GM19463 (cell line): ENCODE measurements around the gene TK2.

ENCODE experiments used
- ATAC-seq: cut with Tn5 transposase; IDR thresholded peaks from one replicate; pipeline ENCODE4 v1.9.1; 2021; ENCODE audit warnings: mild to moderate bottlenecking, moderate library complexity; ENCODE audit not compliant: unreplicated experiment

The TK2 gene

GRCh38 chr16:66547101-66547989, 2.6 kb downstream of the TK2 start:
- no peak for ATAC-seq

DNA sequence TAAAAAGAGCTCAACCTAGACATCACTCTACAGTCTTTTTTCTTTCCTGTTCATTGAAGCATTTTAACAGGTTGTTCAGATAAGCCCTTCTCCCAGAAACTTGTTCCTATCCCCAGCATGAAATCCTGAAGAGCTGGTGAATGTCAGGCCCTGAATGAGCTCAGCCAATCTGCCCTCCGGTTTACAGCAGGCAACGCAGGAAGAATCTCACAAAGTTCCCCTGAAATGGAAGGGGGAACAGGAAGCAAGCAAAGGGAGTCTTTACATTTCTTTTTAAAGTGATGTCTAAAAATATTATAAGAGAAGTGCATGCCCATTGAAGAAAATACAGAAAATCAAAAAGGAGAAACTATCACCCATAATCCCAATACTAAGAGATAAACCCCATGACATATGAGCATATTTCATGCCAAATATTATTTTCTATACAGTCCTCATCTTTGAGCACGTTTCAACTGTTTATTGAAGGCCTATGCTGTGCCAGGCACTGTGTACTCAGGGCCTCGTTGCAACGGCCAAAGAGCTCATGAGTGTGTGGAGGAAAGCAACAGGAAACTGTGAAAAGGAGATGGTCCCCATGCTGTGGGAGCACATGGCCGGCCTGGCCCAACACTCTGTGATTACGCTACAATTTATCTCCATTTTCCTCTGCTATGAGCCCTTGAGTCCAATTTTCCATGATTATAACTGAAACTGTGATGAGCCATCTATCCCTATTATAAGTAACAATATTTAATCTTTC, 5.7 kb downstream of the TK2 start:
- no peak for ATAC-seq

- ATAC-seq, result no peak
Measured at GRCh38 chr16:66543541-66543940, 6.4 kb downstream of the TK2 start.

GRCh38 chr16:66542396-66542795, 7.5 kb downstream of the TK2 start:
- ATAC-seq, result no peak

DNA sequence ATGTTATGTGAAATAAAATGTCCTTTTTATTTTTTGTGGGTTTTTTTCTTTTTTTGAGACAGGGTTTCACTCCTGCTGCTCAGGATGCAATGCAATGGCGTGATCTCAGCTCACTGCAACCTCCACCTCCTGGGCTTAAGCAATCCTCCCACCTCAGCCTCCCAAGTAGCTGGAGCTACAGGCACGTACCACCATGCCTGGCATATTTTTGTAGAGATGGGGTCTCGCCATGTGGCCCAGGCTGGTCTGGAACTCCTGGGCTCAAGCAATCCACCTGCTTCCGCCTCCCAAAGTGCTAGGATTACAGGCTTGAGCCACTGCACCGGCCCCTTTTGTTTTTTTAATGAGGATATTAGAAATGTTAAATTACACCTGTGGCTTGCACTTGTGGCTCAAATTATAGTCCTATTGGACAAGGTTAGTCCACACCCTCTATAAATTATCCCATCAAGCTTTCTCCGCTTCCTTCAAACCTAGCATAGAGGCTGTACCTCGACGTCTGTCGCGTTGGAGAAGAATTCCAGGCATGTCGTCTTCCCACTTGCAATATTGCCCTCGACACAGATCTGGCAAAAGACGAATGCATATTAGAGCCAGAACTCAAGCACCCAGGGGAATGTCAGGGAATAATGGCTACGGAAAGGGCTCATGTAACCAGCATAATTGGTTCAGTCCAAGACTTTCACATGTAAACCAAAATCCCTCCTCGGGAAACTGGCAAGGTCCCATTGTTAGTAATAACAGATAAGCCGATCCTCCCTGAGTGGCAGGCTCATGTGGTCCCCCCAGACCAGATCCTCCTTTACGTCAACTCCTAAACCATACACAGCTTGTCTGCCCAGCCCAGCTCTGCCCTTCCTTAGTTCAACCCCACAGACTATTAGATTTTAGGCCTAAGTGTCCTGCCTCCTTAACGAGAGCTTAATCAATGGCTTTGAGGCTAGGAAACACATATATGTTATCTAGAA, 8.2 kb downstream of the TK2 start:
- ATAC-seq, result no peak

DNA sequence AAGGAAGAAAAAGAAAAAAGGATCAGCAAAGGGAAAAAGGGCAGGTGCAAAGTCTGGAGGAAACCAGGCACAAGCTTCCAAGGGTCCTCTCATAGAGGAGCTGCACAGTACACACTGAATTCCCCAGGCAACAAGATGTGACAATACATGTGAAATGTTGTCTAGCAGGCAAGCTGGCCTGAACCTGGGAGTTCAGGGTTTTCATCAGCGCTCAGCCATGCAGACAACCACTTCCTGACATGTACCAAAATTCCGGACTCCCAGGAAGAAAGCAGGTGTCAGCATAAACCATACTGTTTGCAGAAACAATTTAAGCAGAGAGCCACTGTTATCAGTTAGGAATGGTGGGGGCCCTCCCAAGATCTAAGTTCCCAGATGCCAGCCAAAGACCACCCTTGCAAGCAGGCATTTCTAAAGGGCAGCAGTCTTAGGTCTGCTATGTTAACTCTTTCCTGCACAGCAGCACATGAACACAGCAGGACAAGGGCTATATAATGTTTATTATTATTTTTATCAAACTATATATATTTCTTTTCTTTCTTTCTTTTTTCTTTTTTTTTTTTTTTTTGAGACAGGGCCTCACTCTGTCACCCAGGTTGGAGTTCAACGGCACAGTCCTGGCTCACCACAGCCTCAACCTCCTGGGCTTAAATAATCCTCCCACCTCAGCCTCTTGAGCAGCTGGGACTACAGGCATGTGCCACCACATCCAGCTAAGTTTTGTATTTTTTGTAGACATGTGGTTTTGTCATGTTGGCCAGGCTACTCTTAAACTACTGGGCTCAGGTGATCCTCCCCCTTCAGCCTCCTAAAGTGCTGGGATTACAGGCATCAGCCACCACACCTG, 10.1 kb downstream of the TK2 start:
- peak; percentile 88 for ATAC-seq

DNA sequence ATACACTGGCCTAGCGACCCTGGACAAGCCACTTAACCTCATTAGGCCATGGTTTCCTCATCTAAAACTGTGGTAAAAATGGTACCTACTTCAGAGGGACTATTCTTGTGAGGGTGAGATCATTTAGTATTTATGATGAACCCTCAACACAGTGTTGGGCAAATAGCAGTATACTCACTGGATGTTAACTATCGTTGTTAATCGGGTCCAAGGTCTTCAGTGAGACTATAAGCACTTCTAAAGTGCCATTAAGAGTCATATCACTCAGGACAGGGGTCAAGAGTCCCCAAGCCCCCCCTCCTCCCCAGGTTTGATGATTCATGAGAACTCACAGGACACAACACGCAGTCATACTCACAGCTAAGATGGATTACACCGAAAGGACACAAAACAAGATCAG, 11.0 kb downstream of the TK2 start:
- ATAC-seq, result no peak

GRCh38 chr16:66537236-66537635, 12.7 kb downstream of the TK2 start:
- ATAC-seq, result no peak

DNA sequence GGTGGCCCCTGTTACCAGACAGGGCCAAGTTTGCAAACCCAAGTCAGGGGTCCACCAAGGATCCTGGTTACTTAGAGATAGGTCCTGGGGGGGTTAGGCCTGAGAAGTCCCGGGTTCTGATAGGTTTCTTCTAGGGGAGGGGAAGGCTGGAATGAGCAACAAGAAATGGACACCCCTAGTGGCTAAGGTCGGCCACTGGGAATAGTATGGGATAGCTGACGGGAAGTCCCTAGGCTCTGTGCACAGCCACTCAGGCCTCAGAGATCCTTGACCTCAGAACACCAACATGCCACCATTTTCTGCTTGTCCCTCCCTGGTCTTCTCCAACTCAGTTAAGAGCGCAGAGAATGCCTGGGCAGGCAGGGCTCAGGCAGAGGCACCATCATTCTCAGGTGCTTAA, 13.4 kb downstream of the TK2 start:
- ATAC-seq, result no peak

DNA sequence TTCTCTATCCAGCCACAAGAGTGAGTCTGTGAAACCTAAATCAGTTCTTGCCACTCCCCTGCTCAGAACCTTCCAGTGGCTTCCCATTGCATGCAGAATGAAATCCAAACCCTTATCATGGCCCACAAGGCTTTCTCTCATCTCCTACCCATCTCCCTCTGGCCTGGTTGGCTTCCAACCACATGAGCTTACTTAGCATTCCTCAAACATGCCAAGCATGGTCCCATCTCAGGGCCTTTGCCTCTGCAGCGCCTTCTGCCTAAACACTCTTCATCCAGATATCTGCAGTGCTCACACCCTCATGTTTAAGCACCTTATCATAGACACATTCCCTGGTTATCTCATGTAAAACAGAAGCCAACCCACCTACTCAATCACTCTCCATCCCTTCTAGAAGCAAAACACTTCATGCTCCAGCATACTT, 15.5 kb downstream of the TK2 start:
- ATAC-seq, result no peak

DNA sequence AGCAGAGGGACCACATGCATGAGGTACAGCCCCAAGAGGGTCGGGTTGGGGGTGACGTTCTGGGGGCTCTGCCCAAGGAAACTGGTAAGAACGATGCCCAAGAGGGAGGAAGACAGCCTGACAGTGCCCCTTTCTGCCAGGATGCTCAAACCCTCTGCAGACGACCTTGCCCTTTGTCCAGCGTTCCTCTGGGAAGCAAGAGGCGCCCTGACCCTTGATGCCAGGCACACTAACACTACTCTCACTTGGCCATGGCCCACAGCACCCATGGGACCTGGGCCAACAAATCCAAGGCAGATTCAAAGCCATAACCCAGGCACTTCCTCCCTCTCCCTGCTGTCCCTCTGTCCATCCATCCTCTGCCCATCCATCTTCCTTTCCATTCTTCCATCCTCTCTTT, 20.4 kb downstream of the TK2 start:
- no peak for ATAC-seq

- no peak for ATAC-seq
Measured at GRCh38 chr16:66528294-66528693, 21.6 kb downstream of the TK2 start.

DNA sequence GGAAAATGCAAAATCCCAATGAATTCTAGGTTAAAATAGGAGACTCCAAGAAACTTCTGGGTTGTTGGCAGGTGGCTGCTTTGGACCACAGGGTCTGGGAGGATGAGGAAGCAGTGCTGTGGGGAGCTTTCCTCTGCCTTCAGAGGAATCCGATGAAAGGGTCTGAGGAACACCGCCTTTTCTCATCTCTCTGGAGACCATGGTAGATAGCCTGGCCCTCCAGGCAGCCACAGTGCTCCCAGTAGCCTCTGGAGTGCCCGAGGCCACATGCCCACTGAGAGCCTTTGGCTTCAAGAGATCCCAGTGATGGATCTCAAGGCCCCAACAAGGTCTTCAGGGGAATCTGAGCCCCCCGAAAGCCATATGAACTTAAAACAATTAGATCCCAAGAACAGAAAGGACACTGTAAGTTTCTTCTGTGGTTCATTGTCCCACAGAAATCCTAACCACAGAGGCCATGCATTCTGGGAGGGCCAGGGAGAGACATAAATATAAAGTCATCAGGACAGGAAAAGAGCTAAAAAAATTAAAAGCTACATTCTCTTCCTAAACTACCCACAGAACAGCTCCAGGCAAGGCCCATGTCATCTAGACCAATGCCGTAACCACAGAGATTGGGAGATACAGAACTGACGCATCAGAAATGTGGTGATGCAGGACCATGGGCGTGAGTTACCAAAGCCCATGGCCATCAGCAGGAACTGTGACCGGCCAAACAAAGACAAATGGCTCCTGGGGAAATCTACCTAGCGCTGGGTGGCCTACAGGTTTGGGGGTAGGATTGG, 24.3 kb downstream of the TK2 start:
- no peak for ATAC-seq

- peak; percentile 53 for ATAC-seq
Measured at GRCh38 chr16:66524601-66525164, 25.2 kb downstream of the TK2 start.

DNA sequence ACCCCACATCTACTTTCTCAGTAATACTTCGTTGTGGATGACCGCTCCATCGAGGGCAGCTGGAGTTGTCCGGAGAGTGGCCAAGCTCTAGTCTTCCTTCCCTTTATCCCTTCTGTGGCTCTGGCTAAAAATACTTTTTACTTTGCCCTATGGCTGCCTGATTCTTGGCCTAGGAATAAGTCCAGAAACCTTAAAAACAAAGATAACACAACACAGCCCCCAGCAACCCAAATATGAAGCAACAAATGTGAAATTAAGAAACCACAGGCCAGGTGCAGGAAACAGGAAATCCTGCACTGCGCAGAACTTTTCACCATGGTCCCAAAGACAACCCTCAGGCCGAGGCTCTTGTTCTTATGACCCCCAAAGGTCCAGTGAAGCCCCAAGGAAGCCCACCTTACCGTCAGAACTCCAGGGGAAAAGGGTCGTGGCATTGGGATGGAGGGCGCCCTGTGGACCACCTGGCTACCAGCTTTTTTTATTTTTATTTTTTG, 26.0 kb downstream of the TK2 start:
- ATAC-seq, result no peak

- ATAC-seq, result no peak
Measured at GRCh38 chr16:66522816-66523590, 26.9 kb downstream of the TK2 start.

DNA sequence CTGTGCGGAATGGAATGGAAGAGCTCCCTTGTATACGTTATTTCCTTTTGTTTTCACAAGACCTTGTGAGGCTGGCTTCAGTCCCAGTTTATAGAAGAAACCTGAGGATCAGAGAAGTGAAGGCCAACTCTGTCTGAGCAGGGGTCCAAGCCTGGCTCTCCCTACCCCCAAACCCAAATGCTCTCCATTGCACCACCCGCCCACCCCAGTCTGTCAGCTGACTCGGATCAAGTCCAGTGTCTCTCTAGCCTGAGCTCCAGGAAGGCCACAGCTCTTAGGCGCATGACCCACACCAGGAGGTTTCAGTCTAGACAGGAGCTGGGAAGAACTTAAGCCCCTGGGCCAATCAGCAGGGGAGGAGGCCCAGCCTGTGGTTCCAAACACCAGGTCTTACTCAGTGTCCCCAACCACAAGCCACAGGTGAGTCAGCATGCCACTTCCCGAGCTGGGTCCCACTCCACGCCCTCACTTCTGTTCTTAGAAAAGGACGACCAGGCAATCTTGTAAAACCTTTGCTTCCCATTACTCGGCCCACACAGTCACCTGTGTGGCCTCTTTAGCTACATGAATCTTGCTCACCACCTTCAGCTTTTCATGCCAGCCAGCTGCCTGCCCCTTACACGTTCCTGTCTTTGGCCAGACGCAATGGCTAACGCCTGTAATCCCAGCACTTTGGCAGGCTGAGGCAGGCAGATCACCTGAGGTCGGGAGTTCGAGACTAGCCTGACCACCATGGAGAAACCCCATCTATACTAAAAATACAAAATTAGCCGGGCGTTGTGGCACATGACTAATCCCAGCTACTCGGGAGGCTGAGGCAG, 27.8 kb downstream of the TK2 start:
- ATAC-seq, result peak; percentile 73
